ENCODE data around the gene ZFPM1.
"Not testable (repeated sequence)": the region's sequence is repeated elsewhere in the genome, so short reads cannot be mapped to it uniquely, and the experiment has no call there.

Gene ZFPM1

GRCh38 chr16:88517208-88517774 lies 64.2 kb downstream of the ZFPM1 start:
- DNase-seq = not testable (repeated sequence)

- DNase-seq = not testable (repeated sequence)
These were observed 65.5 kb downstream of the ZFPM1 start for GRCh38 chr16:88518411-88519111.

- DNase-seq = no peak
These were observed 66.2 kb downstream of the ZFPM1 start for GRCh38 chr16:88519240-88519639.

- no peak for DNase-seq
These were observed 67.0 kb downstream of the ZFPM1 start for GRCh38 chr16:88519938-88520653.

- no peak for DNase-seq
These were observed 68.6 kb downstream of the ZFPM1 start for GRCh38 chr16:88521674-88522073.

GRCh38 chr16:88522276-88522949 lies 69.3 kb downstream of the ZFPM1 start:
- DNase-seq = no peak

GRCh38 chr16:88523309-88524161 lies 70.5 kb downstream of the ZFPM1 start:
- DNase-seq = no peak

- DNase-seq = no peak
These were observed 71.3 kb downstream of the ZFPM1 start for GRCh38 chr16:88524274-88524972.

GRCh38 chr16:88524973-88525662 lies 72.0 kb downstream of the ZFPM1 start:
- no peak for DNase-seq

- no peak for DNase-seq
These were observed 72.5 kb downstream of the ZFPM1 start for GRCh38 chr16:88525663-88525990.

- no peak for DNase-seq
These were observed 73.2 kb downstream of the ZFPM1 start for GRCh38 chr16:88526008-88526905.

- no peak for DNase-seq
These were observed 73.8 kb downstream of the ZFPM1 start for GRCh38 chr16:88526906-88527185.

- no peak for DNase-seq
These were observed 74.3 kb downstream of the ZFPM1 start for GRCh38 chr16:88527186-88527936.

GRCh38 chr16:88527937-88528743 lies 75.1 kb downstream of the ZFPM1 start:
- no peak for DNase-seq

GRCh38 chr16:88528902-88529318 lies 75.8 kb downstream of the ZFPM1 start:
- DNase-seq = no peak

GRCh38 chr16:88529596-88529995 lies 76.5 kb downstream of the ZFPM1 start:
- no peak for DNase-seq

GRCh38 chr16:88530051-88530857 lies 77.2 kb downstream of the ZFPM1 start:
- no peak for DNase-seq

GRCh38 chr16:88530858-88531203 lies 77.8 kb downstream of the ZFPM1 start:
- no peak for DNase-seq

All from NCI-H187 treated with DMSO at 0.1 percent for 48 hours (cell line).